ENCODE measurements around the gene FNBP1. TPM values are rescaled to one million over a fixed set of nuclear protein-coding genes. Genes with fewer than 3 reads are reported as not detected.
"Not testable (repeated sequence)": the region's sequence is repeated elsewhere in the genome, so short reads cannot be mapped to it uniquely, and the experiment has no call there.

FNBP1 gene
- total RNA-seq, 3 donors from 2014 or later = 40.9 to 176 (median 42.0) TPM

DNA sequence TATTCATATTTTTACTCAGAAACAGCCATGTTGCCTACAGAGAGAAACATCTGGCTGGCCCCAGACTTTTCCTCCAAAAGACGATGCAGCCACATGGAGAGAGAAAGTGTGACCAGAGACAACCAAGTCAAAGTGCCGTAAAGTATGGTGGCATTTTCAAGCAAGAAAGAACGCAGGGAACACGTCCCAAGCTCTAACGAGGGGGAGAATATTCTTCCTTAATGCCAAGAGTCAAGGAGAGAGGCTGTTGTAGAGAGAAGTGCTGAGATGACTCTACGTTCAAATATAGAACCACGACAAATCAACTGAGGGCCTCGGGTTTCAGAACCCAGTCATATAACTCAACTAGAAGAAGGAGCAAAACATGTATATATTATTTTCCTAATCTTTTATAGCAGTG lies 55.9 kb downstream of the FNBP1 start:
- no peak for DNase-seq
- H3K4me3 ChIP-seq = no peak overlapping the region
- intact Hi-C loops (cut with DNase I, micrococcal nuclease) = no loop called here

DNA sequence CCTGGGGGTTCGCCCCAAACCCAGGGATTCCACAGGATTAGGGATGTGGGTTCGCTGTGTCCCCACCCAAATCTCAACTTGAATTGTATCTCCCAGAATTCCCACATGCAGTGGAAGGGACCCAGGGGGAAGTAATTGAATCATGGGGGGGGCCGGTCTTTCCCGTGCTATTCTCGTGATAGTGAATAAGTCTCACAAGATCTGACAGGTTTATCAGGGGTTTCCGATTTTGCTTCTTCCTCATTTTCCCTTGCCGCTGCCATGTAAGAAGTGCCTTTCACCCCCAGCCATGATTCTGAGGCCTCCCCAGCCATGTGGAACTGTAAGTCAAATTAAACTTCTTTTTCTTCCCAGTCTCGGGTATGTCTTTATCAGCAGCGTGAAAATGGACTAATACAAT lies 58.4 kb downstream of the FNBP1 start:
- H3K9me3 ChIP-seq; ATAC-seq; intact Hi-C loops (cut with DNase I, micrococcal nuclease); H3K4me1 ChIP-seq (ENCODE audit: low read depth); DNase-seq; H3K36me3 ChIP-seq (ENCODE audit: low read depth); H3K4me3 ChIP-seq: not testable (repeated sequence)

More for the DNA sequence above, 55.9 kb downstream of the FNBP1 start:
- Histone ChIP-seq H3K36me3 (ENCODE audit: low read depth) (no peaks in the 10 kb centered on the region), H3K4me1 (ENCODE audit: low read depth) (peaks cover 6% of the 10 kb centered on the region), H3K9me3 (no peaks in the 10 kb centered on the region)
- no peak for ATAC-seq
- TF ChIP-seq, protein P1, sequence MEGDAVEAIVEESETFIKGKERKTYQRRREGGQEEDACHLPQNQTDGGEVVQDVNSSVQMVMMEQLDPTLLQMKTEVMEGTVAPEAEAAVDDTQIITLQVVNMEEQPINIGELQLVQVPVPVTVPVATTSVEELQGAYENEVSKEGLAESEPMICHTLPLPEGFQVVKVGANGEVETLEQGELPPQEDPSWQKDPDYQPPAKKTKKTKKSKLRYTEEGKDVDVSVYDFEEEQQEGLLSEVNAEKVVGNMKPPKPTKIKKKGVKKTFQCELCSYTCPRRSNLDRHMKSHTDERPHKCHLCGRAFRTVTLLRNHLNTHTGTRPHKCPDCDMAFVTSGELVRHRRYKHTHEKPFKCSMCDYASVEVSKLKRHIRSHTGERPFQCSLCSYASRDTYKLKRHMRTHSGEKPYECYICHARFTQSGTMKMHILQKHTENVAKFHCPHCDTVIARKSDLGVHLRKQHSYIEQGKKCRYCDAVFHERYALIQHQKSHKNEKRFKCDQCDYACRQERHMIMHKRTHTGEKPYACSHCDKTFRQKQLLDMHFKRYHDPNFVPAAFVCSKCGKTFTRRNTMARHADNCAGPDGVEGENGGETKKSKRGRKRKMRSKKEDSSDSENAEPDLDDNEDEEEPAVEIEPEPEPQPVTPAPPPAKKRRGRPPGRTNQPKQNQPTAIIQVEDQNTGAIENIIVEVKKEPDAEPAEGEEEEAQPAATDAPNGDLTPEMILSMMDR (IDR thresholded peaks at IDR 0.05) = no peak

DNA sequence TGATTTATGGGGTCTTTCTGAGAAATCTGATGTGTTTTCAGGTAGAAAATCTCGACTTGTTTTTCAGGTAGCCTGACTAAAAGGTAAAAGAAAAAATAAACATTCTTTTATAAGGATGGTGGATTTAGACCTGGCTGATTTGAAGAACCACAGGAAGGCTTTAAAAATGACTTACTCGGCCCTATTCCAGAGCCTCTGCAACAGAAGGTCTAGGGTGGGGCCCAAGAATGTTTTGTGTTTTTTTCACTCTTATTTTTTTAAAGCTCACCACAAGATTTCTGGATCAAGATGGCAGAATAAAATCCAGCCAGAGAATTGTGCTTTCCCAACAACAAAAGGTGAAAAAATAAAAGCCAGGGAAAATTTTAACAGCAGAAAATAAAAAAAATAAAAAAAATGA lies 59.1 kb downstream of the FNBP1 start:
- Histone ChIP-seq H3K4me1 (ENCODE audit: low read depth) (peaks cover 6% of the 10 kb centered on the region), H3K36me3 (ENCODE audit: low read depth) (no peaks in the 10 kb centered on the region), H3K9me3 (no peaks in the 10 kb centered on the region), H3K4me3 (no peak overlapping the region)
- DNase-seq (no peak), ATAC-seq (no peak)
- intact Hi-C loops (cut with DNase I, micrococcal nuclease) = no loop called here
- TF ChIP-seq, protein P1 (IDR thresholded peaks at IDR 0.05) = no peak

DNA sequence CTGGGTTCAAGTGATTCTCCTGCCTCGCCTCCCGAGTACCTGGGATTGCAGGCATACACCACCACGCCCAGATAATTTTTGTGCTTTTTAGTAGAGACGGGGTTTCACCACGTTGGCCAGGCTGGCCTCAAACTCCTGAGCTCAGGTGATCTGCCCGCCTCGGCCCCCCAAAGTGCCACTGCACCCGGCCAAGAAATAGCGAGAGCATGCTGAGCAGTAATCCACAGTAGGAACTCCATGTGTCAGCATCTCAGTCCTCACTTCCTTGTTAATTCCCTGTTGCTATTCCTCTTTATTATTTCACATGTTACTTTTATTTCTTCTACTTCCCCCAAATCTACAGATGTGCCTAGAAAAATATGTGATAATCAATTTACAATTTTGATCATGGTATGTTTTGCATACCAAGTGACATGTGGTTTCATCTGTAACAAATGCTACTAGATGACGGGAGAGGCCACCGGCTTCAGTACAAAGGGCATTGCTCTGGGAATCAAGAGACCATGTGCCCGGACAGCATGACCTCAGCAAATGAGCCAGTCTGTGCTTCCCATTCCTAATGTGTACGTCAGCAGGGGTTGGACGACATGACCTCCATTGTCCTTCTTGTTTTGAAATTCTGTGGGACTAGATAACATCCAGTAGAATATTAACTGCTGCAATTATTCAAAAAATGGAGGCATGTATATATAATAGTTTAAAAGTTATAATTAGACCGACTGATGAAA lies 61.6 kb downstream of the FNBP1 start:
- Histone ChIP-seq H3K9me3 (no peaks in the 10 kb centered on the region), H3K4me1 (ENCODE audit: low read depth) (no peaks in the 10 kb centered on the region), H3K4me3 (no peak overlapping the region), H3K36me3 (ENCODE audit: low read depth) (no peaks in the 10 kb centered on the region)
- intact Hi-C loops (cut with DNase I, micrococcal nuclease) = no loop called here
- TF ChIP-seq, protein P1 (IDR thresholded peaks at IDR 0.05) = no peak
- ATAC-seq = no peak
- no peak for DNase-seq

DNA sequence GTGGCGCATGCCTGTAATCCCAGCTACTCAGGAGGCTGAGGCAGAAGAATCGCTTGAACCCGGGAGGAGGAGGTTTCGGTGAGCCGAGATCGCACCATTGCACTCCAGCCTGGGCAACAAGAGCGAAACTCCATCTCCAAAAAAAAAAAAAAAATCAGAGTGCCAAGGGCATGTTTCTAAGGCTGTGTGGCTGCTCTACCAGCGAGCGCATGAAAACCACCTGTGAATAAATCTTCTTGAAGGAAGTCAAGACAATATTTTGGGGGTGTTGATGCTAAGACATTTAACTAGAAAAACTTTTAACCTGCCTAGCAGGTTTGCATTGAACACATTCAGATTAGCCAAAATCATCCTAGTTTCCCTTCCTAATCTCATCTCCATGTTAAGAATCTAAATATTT lies 62.8 kb downstream of the FNBP1 start:
- intact Hi-C loops (cut with DNase I, micrococcal nuclease); H3K9me3 ChIP-seq; H3K4me3 ChIP-seq; DNase-seq; H3K4me1 ChIP-seq (ENCODE audit: low read depth); H3K36me3 ChIP-seq (ENCODE audit: low read depth); ATAC-seq: not testable (repeated sequence)

DNA sequence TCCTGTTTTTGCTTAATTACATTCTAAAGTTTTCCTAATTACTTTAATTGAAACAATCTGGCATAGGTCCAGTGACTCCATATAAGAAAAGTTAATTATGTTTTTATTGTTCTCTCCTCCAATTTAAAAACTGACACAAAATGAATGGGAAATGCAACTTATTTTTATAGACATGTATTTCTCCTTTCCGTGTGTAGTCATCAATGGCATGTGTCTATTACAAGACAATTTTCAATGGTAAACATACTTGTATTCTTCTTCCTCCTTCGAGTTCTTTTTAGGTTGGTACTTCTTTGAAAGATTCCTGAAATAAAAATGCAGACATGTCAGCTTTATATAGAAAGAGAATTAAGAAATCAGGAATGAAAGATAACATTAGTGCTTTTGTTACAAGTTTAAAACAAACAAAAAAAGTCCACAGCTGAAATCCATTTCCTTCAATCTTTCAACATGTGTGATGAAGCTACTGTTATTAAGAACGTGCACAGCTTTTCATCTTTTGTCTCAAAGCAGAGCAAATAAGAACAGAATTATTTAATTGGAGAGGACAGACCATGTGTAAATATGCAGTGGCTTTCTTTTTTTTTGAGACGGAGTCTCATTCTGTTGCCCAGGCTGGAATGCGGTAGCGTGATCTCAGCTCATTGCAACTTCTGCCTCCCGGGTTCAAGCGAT lies 63.8 kb downstream of the FNBP1 start:
- TF ChIP-seq, protein P1 (IDR thresholded peaks at IDR 0.05) = no peak
- Histone ChIP-seq H3K4me3 (no peak overlapping the region), H3K36me3 (ENCODE audit: low read depth) (no peaks in the 10 kb centered on the region), H3K4me1 (ENCODE audit: low read depth) (no peaks in the 10 kb centered on the region), H3K9me3 (no peaks in the 10 kb centered on the region)
- DNase-seq (no peak), ATAC-seq (no peak)
- intact Hi-C loops (cut with DNase I, micrococcal nuclease) = no loop called here
